ENCODE results near the gene ARHGAP22.

The ARHGAP22 gene

DNA sequence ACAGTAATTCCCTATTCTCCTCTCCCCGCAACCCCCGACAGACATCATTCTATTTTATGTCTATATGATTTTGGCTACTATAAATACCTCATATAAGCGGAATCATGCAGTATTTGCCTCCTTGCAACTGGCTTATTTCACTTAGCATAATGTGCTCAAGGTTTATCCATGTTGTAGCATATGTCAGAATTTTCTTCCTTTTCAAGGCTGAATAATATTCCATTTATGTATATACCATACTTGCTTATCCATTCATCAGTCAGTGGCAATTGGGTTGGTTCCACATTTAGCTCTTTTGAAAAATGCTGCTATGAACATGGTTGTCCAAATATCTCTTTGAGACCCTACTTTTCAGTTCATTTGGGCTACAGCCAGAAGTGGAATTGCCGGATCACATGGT lies 191.9 kb downstream of the ARHGAP22 start:
- DNase-seq, result no peak

DNA sequence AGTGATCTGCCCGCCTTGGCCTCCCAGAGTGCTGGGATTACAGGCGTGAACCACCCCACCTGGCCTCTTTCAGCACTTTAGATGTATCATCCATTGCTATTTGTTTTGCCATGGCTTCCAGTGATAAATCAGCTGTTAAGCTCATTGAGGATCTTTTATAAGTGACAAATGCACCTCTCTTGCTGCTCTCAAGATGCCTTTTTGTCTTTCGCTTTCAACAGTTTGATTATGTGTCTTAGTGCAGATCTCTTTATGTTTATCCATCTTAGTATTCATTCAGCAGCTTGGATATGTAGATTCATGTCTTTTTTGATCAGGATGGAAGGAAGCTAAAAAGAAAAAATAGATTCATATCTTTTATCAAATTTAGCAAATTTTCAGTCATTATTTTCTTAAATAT lies 192.8 kb downstream of the ARHGAP22 start:
- DNase-seq, result no peak

DNA sequence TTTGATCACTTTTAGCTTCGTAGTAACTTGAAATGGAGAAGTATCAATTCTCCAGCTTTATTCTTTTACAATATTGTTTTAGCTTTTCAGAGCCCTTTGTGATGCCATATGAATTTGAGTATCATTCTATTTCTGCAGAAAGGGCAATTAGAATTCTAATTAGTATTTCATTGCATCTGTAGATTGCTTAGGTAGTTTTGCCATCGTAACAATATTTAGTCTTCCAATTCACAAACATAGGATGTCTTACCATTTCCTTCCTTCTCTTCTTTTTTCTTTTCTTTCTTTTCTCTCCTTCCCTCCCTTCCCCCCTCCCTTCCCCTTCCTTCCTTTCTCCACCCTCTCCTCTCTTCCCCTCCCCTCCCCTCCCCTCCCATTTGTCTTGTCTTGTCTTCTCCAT lies 193.4 kb downstream of the ARHGAP22 start:
- DNase-seq, result no peak

DNA sequence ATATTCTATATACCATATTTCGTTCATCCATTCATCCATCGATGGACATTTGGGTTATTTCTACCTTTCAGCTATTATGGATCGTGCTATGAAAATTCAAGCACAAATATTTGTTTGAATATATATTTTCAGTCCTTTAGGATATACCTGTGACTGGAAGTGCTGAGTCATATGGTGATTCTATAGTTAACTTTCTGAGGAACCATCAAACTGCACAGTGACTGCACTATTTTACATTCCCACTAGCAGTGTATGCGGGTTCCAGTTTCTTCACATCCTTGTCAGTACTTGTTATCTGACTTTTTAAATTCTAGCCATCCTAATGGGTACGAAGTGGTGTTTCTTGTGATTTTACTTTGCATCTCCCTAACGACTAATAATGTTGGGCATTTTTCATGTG lies 194.4 kb downstream of the ARHGAP22 start:
- DNase-seq, result no peak

DNA sequence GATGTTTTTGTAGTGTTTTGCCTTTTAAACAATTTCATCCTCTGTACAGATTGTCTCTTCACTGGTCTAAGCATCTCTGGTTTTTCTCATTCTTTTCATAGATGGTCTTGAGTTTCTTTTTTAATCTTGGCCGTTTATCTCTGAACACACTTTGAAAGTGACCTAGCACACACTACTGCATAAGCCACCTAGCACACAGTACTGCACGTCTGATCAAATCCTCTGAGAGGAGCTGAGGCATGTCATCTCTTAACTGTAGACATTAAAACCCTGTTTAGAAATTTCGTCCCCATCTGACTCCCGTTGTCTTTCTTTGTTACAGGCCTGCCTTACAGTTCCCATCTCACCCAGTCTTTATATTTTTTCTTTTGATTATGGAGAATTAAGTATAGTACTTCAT lies 198.2 kb downstream of the ARHGAP22 start:
- DNase-seq, result no peak

DNA sequence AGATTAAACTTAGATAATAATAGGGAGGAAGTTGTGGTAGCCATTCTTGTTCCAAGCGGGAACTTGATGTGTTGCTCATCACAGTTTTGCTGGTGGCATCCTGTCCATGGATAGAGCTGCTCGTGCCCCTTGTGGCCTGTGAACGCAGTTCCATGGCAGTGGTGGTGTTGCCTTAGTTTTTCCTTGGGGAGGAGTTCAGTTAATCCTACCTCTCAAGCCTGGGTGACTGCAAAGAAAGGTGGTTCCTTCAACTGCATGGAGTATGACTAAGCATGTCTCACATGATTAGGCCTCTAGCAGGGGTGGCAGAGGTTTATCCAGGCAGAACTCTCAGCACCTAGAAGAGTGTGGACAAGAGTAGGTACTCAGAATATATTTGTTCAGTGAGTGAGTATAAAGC lies 198.7 kb downstream of the ARHGAP22 start:
- no peak for DNase-seq

DNA sequence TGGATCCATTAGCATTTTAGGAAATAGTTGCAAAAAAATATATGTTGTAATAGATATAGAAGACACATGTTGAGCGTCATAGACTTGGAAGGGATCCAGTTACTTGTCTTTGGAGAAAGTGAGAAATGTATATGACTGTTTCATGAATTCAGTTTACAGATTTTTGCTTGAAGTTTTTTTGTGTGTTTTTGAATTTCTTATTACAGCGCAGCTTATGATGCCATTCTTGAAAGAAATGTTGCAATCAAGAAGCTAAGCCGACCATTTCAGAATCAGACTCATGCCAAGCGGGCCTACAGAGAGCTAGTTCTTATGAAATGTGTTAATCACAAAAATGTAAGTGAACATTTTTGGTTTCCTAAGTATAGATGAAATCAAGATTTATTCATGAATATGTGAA lies 200.2 kb downstream of the ARHGAP22 start:
- no peak for DNase-seq

DNA sequence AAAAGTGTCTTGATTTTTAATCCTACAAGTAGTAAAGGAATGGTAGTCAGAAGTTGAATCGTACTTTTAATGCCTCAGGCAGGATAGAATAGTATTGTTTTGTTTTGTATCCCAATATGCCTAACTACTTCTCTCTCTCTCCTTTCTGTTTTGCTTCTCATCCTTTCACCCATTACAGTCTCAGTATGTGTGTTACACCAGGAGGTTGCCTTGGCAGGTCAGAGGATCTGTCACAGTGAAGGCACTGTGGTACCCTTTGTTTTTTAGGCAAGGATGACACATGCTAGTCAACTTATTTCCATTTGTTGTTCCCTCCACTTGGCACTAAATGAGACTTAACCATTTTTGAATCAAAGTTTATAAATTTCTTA lies 204.0 kb downstream of the ARHGAP22 start:
- DNase-seq, result no peak

DNA sequence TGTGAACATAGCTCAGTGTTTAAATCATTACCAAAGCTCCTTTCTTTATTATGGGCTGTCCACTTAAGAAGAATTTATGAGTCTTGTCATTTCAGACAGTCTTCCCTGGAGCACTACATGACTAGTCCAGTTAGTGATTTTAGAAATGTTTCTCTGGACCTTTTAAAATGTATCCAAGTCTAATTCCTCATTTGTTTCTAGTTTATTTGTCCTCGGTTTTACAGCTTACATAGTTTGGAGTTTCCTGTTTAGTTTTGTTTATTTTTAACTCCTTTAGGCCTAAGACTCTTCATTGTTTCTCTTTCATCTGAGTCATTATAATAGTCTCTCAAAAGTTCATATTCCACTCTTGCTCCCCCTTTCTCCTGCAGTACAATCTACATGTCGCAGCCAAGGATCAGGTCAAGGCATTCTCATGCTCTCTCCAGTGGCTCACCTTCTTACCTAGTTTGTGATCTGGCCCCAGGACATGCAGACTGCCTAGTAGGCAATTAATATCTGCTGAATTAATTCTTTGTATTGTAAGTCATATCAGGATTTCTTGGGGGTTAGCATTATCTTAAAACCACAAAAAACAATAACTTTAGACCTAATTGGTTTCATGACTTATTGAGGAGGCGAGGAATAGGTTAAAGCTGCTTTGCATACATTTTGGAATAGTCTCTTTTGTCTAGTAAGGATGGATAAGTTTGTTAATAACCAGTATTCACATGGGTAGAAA lies 204.6 kb downstream of the ARHGAP22 start:
- no peak for DNase-seq

DNA sequence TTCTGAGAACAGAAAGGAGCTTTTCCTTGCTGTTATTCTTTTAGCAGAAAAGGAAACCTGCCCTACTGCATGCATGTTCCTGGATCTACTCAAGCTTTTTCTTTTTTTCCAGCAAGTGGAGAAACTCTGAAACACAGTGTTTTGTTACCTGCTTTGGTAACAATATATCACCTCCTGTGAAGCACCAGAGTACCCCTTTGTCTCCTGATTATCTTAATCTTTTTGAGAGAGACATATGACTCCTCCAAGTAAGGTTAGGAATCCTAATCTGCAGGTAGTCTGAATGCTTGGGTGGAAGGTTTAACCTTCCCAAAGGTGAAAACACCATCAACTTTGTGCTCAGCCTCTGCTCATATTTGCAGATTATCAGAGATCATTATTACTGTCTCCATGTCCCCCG lies 205.3 kb downstream of the ARHGAP22 start:
- no peak for DNase-seq

DNA sequence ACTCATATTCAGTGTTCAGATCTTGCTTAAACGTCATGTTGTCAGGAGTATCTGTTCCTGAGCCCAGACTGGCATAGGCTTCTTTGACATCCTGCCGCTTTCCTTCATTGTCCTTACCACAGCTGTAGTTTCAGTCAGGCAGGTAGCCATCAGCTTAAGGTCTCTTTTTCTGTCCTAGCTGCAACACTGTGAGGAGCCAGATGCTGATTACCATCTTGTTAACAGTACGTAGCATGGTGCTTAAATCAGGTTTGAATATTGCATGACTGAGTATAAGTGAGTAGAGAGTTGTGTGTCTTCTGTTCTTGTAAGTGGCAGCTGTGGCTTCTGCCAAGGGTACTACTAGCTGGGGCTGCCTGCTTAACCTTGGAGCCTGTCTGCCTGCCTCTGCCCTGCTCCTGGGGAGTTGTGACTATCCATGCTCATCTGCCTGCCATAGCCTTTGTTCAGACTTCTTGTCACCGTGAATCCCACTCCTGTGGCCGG lies 205.8 kb downstream of the ARHGAP22 start:
- no peak for DNase-seq

DNA sequence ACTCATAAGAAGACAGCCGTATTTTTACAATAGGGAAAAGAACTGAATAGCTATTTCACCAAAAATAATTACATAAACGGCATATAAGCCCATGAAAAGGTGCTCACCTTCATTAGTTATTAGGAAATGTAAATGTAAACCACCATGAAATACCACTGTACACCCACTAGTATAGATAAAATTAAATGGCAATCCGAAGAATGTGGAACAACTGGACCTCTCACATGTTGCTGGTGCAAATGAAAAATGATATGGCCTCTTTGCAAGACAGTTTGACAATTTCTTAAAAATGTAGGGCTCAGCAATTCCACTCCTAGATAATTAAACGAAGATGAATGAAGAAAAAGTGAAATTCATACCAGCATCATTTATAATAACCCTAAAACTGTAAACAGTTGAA lies 206.6 kb downstream of the ARHGAP22 start:
- DNase-seq, result no peak
